H9 (cell line): ENCODE results near the gene RBFOX1. TPM values are rescaled to one million over a fixed set of nuclear protein-coding genes. Genes with fewer than 3 reads are reported as not detected.

ENCODE experiments used
- DNase-seq: peaks from one replicate; pipeline ENCODE4 v3.0.0-alpha.2; 2017
- H2AFZ ChIP-seq: one replicate; pipeline ENCODE4 v1.6.1; 2013; ENCODE audit warnings: mild to moderate bottlenecking, low read length, control low read depth, moderate library complexity
- H2AK5ac ChIP-seq: 2 replicates; pipeline ENCODE4 v1.6.1; 2013; ENCODE audit warnings: low read length, control low read depth, mixed read lengths; ENCODE audit not compliant: insufficient read length
- H2BK120ac ChIP-seq: one replicate; pipeline ENCODE4 v1.6.1; 2013; ENCODE audit warnings: low read depth, mild to moderate bottlenecking, low read length, control low read depth, inconsistent platforms; ENCODE audit not compliant: poor library complexity, severe bottlenecking
- H2BK12ac ChIP-seq: 2 replicates; pipeline ENCODE4 v1.6.1; 2013; ENCODE audit warnings: low read length, control low read depth, mixed read lengths, low read depth; ENCODE audit not compliant: insufficient read length
- H2BK15ac ChIP-seq: 2 replicates; pipeline ENCODE4 v1.6.1; 2013; ENCODE audit warnings: low read depth, low read length, control low read depth
- H2BK20ac ChIP-seq: one replicate; pipeline ENCODE4 v1.6.1; 2013; ENCODE audit warnings: low read depth, mild to moderate bottlenecking, low read length, control low read depth, inconsistent platforms; ENCODE audit not compliant: poor library complexity, severe bottlenecking
- H2BK5ac ChIP-seq: 2 replicates; pipeline ENCODE4 v1.6.1; 2013; ENCODE audit warnings: low read length, control low read depth, mixed read lengths; ENCODE audit not compliant: insufficient read length
- H3K14ac ChIP-seq: 2 replicates; pipeline ENCODE4 v1.6.1; 2013; ENCODE audit warnings: low read length, control low read depth; ENCODE audit not compliant: insufficient read depth
- H3K18ac ChIP-seq: 2 replicates; pipeline ENCODE4 v1.6.1; 2013; ENCODE audit warnings: low read depth, mild to moderate bottlenecking, mixed read lengths, low read length, control low read depth; ENCODE audit not compliant: insufficient read length
- H3K23ac ChIP-seq: 2 replicates; pipeline ENCODE4 v1.6.1; 2013; ENCODE audit warnings: low read length, control low read depth, mixed read lengths, low read depth; ENCODE audit not compliant: insufficient read length
- H3K23me2 ChIP-seq: 2 replicates; pipeline ENCODE4 v1.6.1; 2013; ENCODE audit warnings: low read depth, mild to moderate bottlenecking, mixed read lengths, low read length, control low read depth; ENCODE audit not compliant: insufficient read length, poor library complexity, severe bottlenecking
- H3K27ac ChIP-seq: 2 replicates; pipeline ENCODE4 v1.5.1; 2013; ENCODE audit warnings: low read length, control low read depth, mixed read lengths, low read depth; ENCODE audit not compliant: insufficient read length
- H3K27me3 ChIP-seq: 2 replicates; pipeline ENCODE4 v1.6.1; 2013; ENCODE audit warnings: low read length, control low read depth, inconsistent platforms; ENCODE audit not compliant: insufficient read depth
- H3K4ac ChIP-seq: 2 replicates; pipeline ENCODE4 v1.6.1; 2013; ENCODE audit warnings: low read depth, mild to moderate bottlenecking, control low read depth, inconsistent platforms, low read length, moderate library complexity
- H3K4me1 ChIP-seq: 2 replicates; pipeline ENCODE4 v1.6.1; 2013; ENCODE audit warnings: low read length, control low read depth, inconsistent platforms; ENCODE audit not compliant: insufficient read depth
- H3K4me2 ChIP-seq: 2 replicates; pipeline ENCODE4 v1.6.1; 2013; ENCODE audit warnings: low read length, control low read depth, mixed read lengths; ENCODE audit not compliant: insufficient read length, insufficient read depth
- H3K56ac ChIP-seq: 2 replicates; pipeline ENCODE4 v1.6.1; 2013; ENCODE audit warnings: low read depth, mild to moderate bottlenecking, mixed read lengths, low read length, control low read depth; ENCODE audit not compliant: insufficient read length
- H3K79me1 ChIP-seq: 2 replicates; pipeline ENCODE4 v1.6.1; 2013; ENCODE audit warnings: low read depth, mild to moderate bottlenecking, moderate library complexity, low read length, control low read depth, inconsistent platforms; ENCODE audit not compliant: insufficient read depth, poor library complexity, severe bottlenecking
- H3K79me2 ChIP-seq: 2 replicates; pipeline ENCODE4 v1.6.1; 2013; ENCODE audit warnings: low read length, control low read depth, inconsistent platforms; ENCODE audit not compliant: insufficient read depth
- H3K9ac ChIP-seq: 2 replicates; pipeline ENCODE4 v1.6.1; 2013; ENCODE audit warnings: low read length, control low read depth, mixed read lengths; ENCODE audit not compliant: insufficient read length; ENCODE audit errors: extremely low read depth
- H3K9me3 ChIP-seq: one replicate; pipeline ENCODE4 v1.6.1; 2013; ENCODE audit warnings: low read depth, low read length, inconsistent platforms; ENCODE audit not compliant: control insufficient read depth
- H3T11ph ChIP-seq: one replicate; pipeline ENCODE4 v1.6.1; 2013; ENCODE audit warnings: mild to moderate bottlenecking, low read length, control low read depth, inconsistent platforms
- H4K20me1 ChIP-seq: one replicate; pipeline ENCODE4 v1.6.1; 2013; ENCODE audit not compliant: control insufficient read depth, insufficient read length, insufficient read depth
- H4K5ac ChIP-seq: 2 replicates; pipeline ENCODE4 v1.6.1; 2013; ENCODE audit warnings: low read depth, mild to moderate bottlenecking, mixed read lengths, low read length, control low read depth; ENCODE audit not compliant: insufficient read length
- H4K8ac ChIP-seq: replicated peaks from 2 replicates; pipeline ENCODE4 v1.6.1; 2013; ENCODE audit warnings: low read length, control low read depth, mixed read lengths, low read depth; ENCODE audit not compliant: insufficient read length
- H4K91ac ChIP-seq: 2 replicates; pipeline ENCODE4 v1.6.1; 2013; ENCODE audit warnings: low read depth, mild to moderate bottlenecking, moderate library complexity, mixed read lengths, low read length, control low read depth; ENCODE audit not compliant: insufficient read length
- H3K27ac Mint-ChIP-seq, 3 experiments: 2 replicates in 2 of 3; 3 replicates in 1 of 3; pipeline ENCODE4 v1.8.0; 2020 to 2021; ENCODE audit warnings: mixed read lengths in 3 of 3, mild to moderate bottlenecking in 1 of 3, moderate library complexity in 1 of 3
- H3K27me3 Mint-ChIP-seq: 2 replicates; pipeline ENCODE4 v1.8.0; 2021; ENCODE audit warnings: low read depth, mild to moderate bottlenecking, moderate library complexity, mixed read lengths
- H3K36me3 Mint-ChIP-seq, 3 experiments: 2 replicates in 2 of 3; 3 replicates in 1 of 3; pipeline ENCODE4 v1.8.0; 2020 to 2021; ENCODE audit warnings: low read depth in 3 of 3, mixed read lengths in 3 of 3; ENCODE audit not compliant: insufficient read depth in 1 of 3
- H3K4me1 Mint-ChIP-seq, 2 experiments: 2 replicates each; pipeline ENCODE4 v1.8.0; 2020; ENCODE audit warnings: mixed read lengths in 2 of 2
- H3K4me3 Mint-ChIP-seq, 2 experiments: 2 replicates in 1 of 2; 3 replicates in 1 of 2; pipeline ENCODE4 v1.8.0; 2020 to 2021; ENCODE audit warnings: mild to moderate bottlenecking in 2 of 2, mixed read lengths in 2 of 2, moderate library complexity in 1 of 2
- H3K9me3 Mint-ChIP-seq, 2 experiments: 2 replicates in 1 of 2; 3 replicates in 1 of 2; pipeline ENCODE4 v1.8.0; 2020; ENCODE audit warnings: mild to moderate bottlenecking in 2 of 2, mixed read lengths in 2 of 2, moderate library complexity in 1 of 2
- CTCF ChIP-seq: fragments of 200-600 bp; sonication (generic); conservative IDR thresholded peaks from 3 replicates; pipeline ENCODE4 v1.8.0; 2021; ENCODE audit warnings: antibody characterized with exemption, mild to moderate bottlenecking
- WGBS: extraction: QIAGEN DNeasy Blood & Tissue Kit; methylation state at CpG from one replicate; pipeline ENCODE4 v1.1.7; 2013; ENCODE audit warnings: missing lambda C conversion rate, low lambda C conversion rate, mixed read lengths; ENCODE audit not compliant: insufficient read length; ENCODE audit errors: extremely low coverage; 5-methylcytosine and 5-hydroxymethylcytosine counted together
- total RNA-seq: library from RNA; stranded (reverse); gene quantifications from 2 replicates; pipeline ENCODE4 v1.2.1, GENCODE V29; 2021

RBFOX1 gene
- total RNA-seq, 1 experiment from 2014 or later = 2.0 TPM

GRCh38 chr16:7399296-7399695 is 66.7 kb downstream of the RBFOX1 start:
- no peak overlapping the region for H2BK20ac ChIP-seq
- H3K27me3 ChIP-seq = no peaks in the 10 kb centered on the region
- no peak overlapping the region for H3K9ac ChIP-seq
- no peak overlapping the region for H3T11ph ChIP-seq
- no peaks in the 10 kb centered on the region for H3K23me2 ChIP-seq
- no peaks in the 10 kb centered on the region for H3K9me3 ChIP-seq
- no peak overlapping the region for H3K18ac ChIP-seq
- no peak overlapping the region for H3K56ac ChIP-seq
- no peak overlapping the region for H2BK120ac ChIP-seq
- WGBS = no CpG with 5 or more reads among the region's 7 CpGs
- no peak overlapping the region for H3K27ac ChIP-seq
- H2AFZ ChIP-seq = no peak overlapping the region
- H3K4me1 Mint-ChIP-seq = peaks cover 0 to 2% of the 10 kb centered on the region in 2 experiments; a peak in 2 of 4 replicates
- no peak overlapping the region for H3K27ac Mint-ChIP-seq
- H3K27me3 Mint-ChIP-seq = no peaks in the 10 kb centered on the region
- H3K4me1 ChIP-seq = no peaks in the 10 kb centered on the region
- H2BK5ac ChIP-seq = no peak overlapping the region
- no peak overlapping the region for H3K4me3 Mint-ChIP-seq
- H2BK12ac ChIP-seq = no peak overlapping the region
- no peaks in the 10 kb centered on the region for H3K79me2 ChIP-seq
- H3K36me3 Mint-ChIP-seq = no peaks in the 10 kb centered on the region
- H4K91ac ChIP-seq = no peak overlapping the region
- H3K4me2 ChIP-seq = no peak overlapping the region
- no peaks in the 10 kb centered on the region for H3K9me3 Mint-ChIP-seq
- DNase-seq = no peak
- H4K20me1 ChIP-seq = no peaks in the 10 kb centered on the region
- H4K8ac ChIP-seq = no peak overlapping the region
- H3K14ac ChIP-seq = no peak overlapping the region
- no peaks in the 10 kb centered on the region for H3K79me1 ChIP-seq
- H2BK15ac ChIP-seq = no peak overlapping the region
- no peak overlapping the region for H3K23ac ChIP-seq
- no peak overlapping the region for H4K5ac ChIP-seq
- no peak for TF ChIP-seq CTCF
- H2AK5ac ChIP-seq = no peak overlapping the region
- H3K4ac ChIP-seq = no peak overlapping the region
